GM12864 (cell line): ENCODE data around the gene DIS3L.
A peak's percentile ranks its signal among the peaks of the same experiment; 100 is the strongest.
"Not testable (repeated sequence)": the region's sequence is repeated elsewhere in the genome, so short reads cannot be mapped to it uniquely, and the experiment has no call there.

ENCODE experiments used
- DNase-seq: peaks from one replicate; pipeline ENCODE4 v3.0.0-alpha.2; 2011; ENCODE audit warnings: low read depth
- H3K4me3 ChIP-seq: 2 replicates; pipeline ENCODE4 v1.5.1; 2011; ENCODE audit warnings: mild to moderate bottlenecking, low read depth, low read length, control low read depth
- CTCF ChIP-seq: IDR thresholded peaks from 2 replicates; pipeline ENCODE4 v1.5.1; 2011; ENCODE audit warnings: low read depth, mild to moderate bottlenecking, moderate library complexity, low read length, control low read depth, inconsistent platforms; ENCODE audit errors: missing control alignments

The DIS3L gene

GRCh38 chr15:66293419-66294156 lies at the start of gene DIS3L:
Gene DIS3L (plus strand): TSS chr15:66293568. CDS start chr15:66293597, 29 bp downstream.
- peak within 1 kb of the TSS; percentile 48 for H3K4me3 ChIP-seq
- no peak for DNase-seq
- peak; percentile 3 for TF ChIP-seq CTCF

GRCh38 chr15:66245832-66246231 lies 47.5 kb upstream of the DIS3L start:
- not testable (repeated sequence) for DNase-seq

GRCh38 chr15:66246937-66247336 lies 46.4 kb upstream of the DIS3L start:
- no peak for TF ChIP-seq CTCF
- H3K4me3 ChIP-seq, result no peak overlapping the region
- DNase-seq, result no peak

More at GRCh38 chr15:66245832-66246231, 47.5 kb upstream of the DIS3L start:
- H3K4me3 ChIP-seq, result not testable (repeated sequence)

- no peak for TF ChIP-seq CTCF
- DNase-seq, result no peak
- H3K4me3 ChIP-seq, result no peak overlapping the region
Measured at GRCh38 chr15:66249605-66250174, 43.7 kb upstream of the DIS3L start.

GRCh38 chr15:66251065-66251789 lies 42.1 kb upstream of the DIS3L start:
- TF ChIP-seq CTCF, result no peak
- H3K4me3 ChIP-seq, result no peak overlapping the region
- no peak for DNase-seq

GRCh38 chr15:66251790-66252684 lies 41.3 kb upstream of the DIS3L start:
- peak overlapping the region; percentile 5; the same call in 1 of the 2 replicates for H3K4me3 ChIP-seq
- TF ChIP-seq CTCF, result peak; percentile 70
- no peak for DNase-seq
